ENCODE data around the gene TMEM31.
A peak's percentile ranks its signal among the peaks of the same experiment; 100 is the strongest.

TMEM31 gene, protein sequence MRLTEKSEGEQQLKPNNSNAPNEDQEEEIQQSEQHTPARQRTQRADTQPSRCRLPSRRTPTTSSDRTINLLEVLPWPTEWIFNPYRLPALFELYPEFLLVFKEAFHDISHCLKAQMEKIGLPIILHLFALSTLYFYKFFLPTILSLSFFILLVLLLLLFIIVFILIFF
- 0 reads per million in 2 donors for total RNA-seq

DNA sequence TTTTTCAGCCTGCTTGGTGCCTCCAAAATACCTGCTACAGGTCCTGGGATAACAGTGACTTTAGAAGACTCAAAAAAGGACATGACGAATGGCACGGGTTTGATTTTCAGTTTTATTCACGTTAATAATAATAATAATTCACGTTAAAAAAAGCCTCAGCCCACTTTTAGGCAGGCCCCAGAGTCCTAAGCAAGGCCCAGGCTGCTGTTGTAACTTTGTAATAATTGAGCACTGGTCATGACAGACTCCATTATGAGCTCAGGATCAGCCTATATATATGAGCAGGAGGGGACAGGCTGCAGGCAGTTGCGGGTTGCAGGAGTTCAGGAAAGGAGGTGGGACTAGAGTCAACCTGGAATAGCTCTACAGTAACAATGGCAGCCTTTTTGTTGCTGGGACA, at the start of gene TMEM31:
TMEM31 (plus strand) TSS at position 301 of the 400 bp plus-strand sequence. CDS start 1,350 bp downstream, outside the sequence.
- DNase-seq = no peak

GRCh38 chrX:103663981-103664762, 46.5 kb upstream of the TMEM31 start:
- DNase-seq = no peak

DNA sequence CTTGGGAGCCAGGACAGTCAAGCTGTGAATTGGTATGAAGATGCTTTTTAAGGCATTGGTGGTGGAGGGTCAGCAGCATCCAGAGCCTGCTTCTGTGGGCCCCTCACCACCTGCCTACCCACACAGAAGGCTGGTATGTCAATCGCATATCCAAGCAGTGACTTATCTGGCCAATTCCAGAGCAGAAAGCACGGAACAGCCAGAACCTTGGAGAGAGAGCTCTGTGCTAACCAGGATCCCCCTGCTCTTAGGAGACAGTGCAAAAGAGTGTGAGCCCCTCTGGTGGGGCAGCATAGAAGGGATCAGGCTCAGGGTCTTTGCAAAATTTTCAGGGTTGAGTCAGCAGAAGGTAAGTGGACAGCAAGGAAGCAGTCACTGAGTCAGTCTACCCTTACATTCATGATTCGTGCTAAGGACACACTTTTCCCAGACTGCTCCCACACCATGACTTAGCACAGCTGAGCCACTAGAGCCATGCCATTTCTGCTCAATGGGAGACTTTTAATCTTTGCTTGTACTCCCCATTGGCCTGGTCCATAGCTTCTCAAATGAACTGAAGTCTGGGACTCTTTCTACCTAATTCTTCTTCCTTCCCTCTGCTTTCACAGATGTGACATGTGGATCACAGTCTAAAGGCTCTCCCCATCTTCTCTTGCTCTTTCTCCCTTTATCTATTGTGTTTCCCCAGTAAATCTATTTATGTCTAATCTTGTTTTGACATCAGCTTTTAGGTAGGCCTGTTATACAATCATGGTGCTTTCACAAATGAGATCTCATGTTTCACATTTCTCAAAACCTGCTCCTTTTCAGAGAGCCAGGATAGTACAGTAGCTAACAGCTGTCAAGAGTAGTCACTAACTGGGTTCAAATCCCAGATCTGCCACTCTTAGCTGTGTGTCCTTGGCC, 44.3 kb upstream of the TMEM31 start:
- no peak for DNase-seq

GRCh38 chrX:103669745-103670144, 41.0 kb upstream of the TMEM31 start:
- no peak for DNase-seq

DNA sequence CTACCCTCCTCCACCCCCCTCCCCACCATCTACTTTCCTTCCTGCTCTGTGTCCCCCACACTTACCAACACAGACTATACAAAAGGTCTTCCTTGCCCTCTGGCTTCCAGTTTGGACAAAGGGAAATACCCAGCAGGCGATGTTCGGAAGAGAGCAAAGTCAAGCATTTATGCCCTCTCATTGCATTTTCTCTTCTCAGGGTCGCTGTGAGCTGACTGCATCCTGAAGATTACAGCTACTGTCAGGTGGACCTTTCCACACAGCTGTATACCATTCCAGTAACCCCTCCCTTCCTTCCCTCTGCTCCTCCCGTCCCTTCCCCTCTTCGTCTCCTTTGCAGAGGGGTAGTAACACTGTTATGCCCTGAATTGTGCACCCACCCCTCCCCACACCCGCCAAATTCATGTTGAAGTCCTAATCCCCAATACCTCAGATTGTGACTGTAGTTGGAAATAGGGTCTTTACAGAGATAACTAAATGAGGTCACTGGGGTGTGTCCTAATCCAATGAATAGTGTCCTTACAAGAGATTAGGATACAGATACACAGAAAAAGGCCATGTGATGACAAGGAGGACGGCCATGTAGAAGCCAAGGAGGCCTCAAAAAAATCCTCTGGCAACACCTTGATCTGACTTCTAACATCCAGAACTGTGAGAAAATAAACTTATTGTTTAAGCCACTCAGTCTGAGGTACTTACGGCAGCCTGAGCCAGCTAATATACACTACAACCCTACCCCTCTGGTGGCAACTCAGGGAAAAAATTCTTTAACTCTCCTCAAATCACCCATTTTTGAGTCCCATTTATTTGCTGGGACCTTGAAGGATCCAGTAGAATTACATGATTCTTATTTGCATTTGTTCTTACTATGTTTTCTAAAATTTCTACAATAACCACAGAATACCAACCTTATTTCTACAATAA, 35.9 kb upstream of the TMEM31 start:
- no peak for DNase-seq

- DNase-seq = no peak
Observed at GRCh38 chrX:103678199-103678993, 32.3 kb upstream of the TMEM31 start.

GRCh38 chrX:103681443-103681842, 29.3 kb upstream of the TMEM31 start:
- no peak for DNase-seq

GRCh38 chrX:103685396-103685795, 25.3 kb upstream of the TMEM31 start:
- no peak for DNase-seq

DNA sequence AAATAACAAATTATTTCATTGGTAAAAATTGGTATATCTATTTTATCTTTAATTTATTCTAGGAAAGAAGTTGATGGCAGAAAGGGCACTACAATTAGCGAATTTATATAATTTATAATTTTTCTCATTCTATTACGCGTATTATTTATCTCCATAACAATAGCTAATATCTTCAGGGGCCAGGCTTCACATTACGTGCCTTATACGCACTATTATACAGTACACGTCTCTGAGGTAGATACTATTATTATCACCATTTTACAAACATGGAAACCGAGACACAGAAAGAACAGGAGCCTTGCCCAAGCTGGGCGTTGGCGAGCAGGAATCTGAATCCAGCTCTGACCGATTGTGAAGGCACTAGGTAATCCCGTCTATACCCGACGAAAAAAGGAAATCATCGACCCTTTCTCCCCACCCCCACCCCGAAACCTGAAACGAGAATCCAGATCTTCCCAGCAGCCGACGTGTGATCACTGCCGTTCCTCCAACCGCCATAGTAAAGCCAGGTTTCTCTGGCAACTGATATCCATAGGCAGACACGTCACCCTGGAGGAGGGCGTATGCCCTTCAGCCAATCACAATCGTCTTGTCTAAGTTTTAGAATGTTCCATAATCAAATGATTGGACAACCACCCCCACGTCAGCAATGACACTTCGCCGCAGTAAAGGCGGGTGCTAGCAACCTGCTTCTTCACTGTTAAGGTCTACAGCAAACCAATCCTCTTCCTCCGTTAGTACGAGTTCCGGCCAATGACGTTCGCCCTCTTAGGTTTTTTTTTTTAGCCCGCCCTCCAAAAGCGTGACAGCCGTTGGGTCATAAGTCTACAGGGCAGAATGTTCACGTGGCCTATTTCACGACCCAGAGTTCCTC, 24.3 kb upstream of the TMEM31 start, which contains the start of gene MORF4L2:
MORF4L2 (minus strand) TSS at position 501 of the 874 bp plus-strand sequence. CDS start 9,672 bp downstream, outside the sequence.
- peak; percentile 71 for DNase-seq

DNA sequence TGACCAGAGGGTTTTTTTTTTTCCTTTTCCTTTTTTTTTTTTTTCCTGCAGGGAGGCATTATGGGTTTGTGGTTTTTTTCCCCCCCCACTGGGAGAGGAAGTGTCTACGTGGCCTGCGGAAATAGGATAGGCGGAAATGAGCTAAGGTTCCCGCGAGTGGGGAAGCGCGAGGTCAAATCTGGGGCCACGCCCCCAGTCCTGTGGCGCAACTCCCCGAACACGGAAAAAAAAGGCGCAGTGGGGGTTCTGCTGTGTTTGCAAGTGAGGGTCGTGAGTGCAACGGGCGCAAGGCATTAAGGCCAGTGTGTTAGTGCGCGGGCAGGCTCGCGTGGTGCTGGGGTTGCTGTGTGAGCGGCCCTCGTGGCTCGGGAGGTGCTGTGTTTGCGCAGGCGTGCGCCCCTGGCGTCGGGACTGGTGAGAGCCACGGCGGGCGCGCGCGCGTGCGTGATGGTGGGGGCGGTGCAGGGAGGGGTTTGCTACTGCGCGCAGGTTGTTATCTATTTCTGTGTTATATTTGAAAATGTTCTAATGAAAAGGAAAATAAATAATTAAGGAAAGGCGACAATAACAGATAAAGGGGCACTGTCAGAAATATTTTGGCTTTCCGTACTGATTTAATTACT, 23.5 kb upstream of the TMEM31 start:
- peak; percentile 82 for DNase-seq

GRCh38 chrX:103687696-103688201, 23.0 kb upstream of the TMEM31 start:
- peak; percentile 25 for DNase-seq

DNA sequence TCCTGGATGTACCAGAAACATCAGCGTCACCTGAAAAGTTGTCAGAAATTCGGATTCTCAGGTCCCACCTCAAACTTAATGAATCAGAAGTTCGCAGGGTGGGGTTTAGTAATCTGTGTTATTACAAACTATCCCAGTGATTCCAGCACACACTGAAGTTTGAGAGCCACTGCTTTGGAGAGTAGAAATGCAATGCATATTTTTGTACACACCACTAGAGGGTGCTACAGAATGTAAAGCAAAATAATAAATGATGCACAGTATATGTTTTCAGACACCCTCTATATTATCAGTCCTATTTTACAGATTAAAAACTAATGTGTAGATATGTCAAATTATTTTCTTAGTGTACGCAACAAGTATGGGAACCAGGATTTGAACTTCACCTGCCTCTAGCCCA, 21.8 kb upstream of the TMEM31 start:
- no peak for DNase-seq

DNA sequence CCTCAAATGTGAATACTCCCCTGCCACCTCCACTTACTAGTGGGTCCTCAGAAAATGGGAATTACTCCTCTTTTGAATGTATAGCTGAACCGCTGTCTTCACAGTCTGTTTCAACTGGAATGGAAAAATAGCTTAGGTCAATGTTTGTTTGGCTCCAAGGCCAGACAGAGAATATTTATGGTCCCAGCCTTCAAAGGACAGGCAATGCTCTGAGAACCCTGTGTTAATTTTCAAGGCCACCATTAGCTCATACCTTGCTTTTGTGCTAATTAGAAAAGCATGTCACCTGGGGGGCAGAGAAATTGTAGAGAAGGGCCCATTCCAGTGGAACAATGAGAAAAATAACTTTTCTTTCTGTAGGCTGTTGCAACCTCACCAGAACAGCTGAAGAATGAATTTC, 19.6 kb upstream of the TMEM31 start:
- DNase-seq = no peak

DNA sequence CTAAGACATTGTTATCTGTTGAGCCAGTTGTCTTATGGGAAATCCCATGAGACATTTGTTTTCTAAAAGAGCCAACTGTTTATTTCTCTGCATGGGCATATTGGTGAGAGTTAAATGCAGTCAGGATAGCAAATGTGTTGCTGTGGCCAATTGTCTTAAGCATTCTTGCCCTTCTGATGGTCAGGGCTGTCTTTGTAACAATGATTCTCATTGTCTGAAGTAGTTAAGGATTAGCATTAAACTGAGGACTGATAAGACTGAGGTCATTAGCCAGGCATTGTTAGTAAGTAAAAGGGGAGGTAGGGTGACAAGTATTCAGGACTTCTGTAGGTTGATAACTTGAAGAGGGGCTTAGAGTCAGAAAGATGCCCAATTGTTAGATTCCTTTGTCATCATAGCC, 13.0 kb upstream of the TMEM31 start:
- no peak for DNase-seq

DNA sequence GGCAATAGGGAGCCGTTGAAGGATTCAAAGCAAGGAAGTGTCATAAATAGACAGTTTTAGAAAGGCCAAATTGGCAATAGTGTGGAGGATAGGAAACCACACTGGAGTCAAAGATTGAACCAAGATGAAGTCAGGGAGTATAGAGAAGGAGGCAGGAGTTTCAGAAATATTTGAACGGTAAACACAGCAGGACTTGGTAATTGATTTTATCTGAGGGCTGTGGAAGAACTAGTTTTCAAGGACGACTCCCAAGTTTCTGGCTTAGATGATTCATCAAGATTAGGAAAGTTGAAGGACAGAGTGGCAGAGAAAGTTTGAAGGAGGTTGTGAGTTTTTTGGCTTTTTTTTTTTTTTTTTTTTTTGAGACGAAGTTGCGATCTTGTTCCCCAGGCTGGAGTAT, 11.5 kb upstream of the TMEM31 start:
- no peak for DNase-seq

GRCh38 chrX:103704863-103705262, 5.8 kb upstream of the TMEM31 start:
- DNase-seq = no peak

DNA sequence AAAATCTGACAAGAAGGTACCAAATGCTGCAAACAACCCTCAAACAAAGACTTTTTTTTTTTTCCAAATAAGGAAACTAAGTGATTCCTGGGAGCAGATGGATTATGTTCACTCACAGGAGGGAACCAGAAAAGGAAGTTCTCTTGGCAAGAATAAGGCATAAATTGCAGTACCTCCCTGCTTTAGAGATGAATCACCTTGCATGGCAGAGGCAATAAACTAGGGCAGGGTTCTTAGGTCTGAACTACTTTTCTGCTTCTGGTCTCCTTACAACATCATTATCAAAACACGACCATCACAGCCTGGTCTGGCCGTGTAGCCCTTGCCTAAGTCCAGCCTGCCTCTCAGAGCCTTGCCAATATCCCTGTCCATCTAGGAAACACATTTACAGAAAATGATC, 6.3 kb downstream of the TMEM31 start:
- no peak for DNase-seq

DNA sequence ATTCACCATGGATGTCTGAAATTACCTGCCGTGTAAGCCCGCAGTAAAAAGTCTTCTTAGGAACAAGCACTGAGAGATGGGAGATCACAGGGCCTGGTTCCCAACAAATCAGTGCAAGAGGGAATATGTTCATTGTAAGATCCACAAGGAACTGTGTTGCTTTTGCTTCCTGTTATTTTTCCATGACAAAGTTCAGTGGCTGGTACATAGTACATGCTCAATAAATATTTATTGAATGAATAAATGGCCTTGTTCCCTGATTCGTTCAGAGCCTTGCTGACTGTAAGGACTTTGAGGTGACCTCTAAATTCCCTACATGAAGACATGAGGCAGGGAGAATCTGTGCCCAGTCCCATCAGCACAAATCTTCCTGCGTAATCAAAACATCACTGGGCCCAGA, 7.4 kb downstream of the TMEM31 start:
- DNase-seq = no peak

DNA sequence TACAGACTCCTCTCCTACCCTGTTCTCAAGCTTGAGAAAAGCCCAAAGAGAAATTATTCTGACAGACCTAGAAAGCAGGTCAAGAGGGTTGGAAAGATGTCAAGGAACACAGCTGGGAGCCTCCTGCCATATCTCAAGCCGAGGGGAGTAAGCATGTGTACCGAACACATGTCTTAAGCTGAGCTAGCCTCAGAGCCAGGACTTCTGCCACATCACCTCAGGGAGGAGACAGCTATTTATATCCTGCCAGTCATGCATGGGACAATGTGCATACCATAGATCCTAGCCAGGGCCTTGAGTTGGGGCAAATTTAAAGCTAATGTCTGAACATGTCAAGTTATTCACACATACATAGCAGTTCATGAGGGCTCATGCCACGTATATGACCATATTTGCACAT, 11.8 kb downstream of the TMEM31 start:
- no peak for DNase-seq

- no peak for DNase-seq
Observed at GRCh38 chrX:103726477-103726876, 15.8 kb downstream of the TMEM31 start.
